Type B pancreatic cell (in vitro differentiated cells): ENCODE measurements around the gene ENKD1. TPM values are rescaled to one million over a fixed set of nuclear protein-coding genes. Genes with fewer than 3 reads are reported as not detected.
A peak's percentile ranks its signal among the peaks of the same experiment; 100 is the strongest.

ENCODE experiments used
- DNase-seq: peaks from one replicate; pipeline ENCODE4 v3.0.0; 2021; ENCODE audit warnings: mixed read lengths; ENCODE audit not compliant: unreplicated experiment; ENCODE audit errors: extremely low spot score
- H3K27ac Mint-ChIP-seq: 2 replicates; pipeline ENCODE4 v1.8.0; 2021; ENCODE audit warnings: mild to moderate bottlenecking, mixed read lengths
- H3K27me3 Mint-ChIP-seq: 2 replicates; pipeline ENCODE4 v1.8.0; 2021; ENCODE audit warnings: mixed read lengths
- H3K36me3 Mint-ChIP-seq: 2 replicates; pipeline ENCODE4 v1.8.0; 2021; ENCODE audit warnings: mixed read lengths
- H3K4me1 Mint-ChIP-seq: one replicate; pipeline ENCODE4 v1.8.0; 2021; ENCODE audit warnings: mixed read lengths; ENCODE audit not compliant: unreplicated experiment
- H3K4me3 Mint-ChIP-seq: 2 replicates; pipeline ENCODE4 v1.8.0; 2021; ENCODE audit warnings: mild to moderate bottlenecking, mixed read lengths
- H3K9me3 Mint-ChIP-seq: 2 replicates; pipeline ENCODE4 v1.8.0; 2021; ENCODE audit warnings: mixed read lengths
- CTCF ChIP-seq: fragments of 200-600 bp; sonication (generic); conservative IDR thresholded peaks from 2 replicates; pipeline ENCODE4 v1.5.0; 2021; ENCODE audit warnings: antibody characterized with exemption, mild to moderate bottlenecking
- total RNA-seq: library from RNA; stranded (reverse); gene quantifications from 2 replicates; pipeline ENCODE4 v1.2.1, GENCODE V29; 2021; ENCODE audit warnings: low replicate concordance

The ENKD1 gene
- total RNA-seq, 1 donor from 2014 or later: 18.8 TPM

GRCh38 chr16:67709050-67709449 is 42.5 kb upstream of the ENKD1 start:
- Mint-ChIP-seq H3K4me3 (no peak overlapping the region), H3K9me3 (no peaks in the 10 kb centered on the region), H3K27ac (no peak overlapping the region), H3K27me3 (no peaks in the 10 kb centered on the region), H3K36me3 (peaks cover 9% of the 10 kb centered on the region), H3K4me1 (peaks cover 12% of the 10 kb centered on the region)
- DNase-seq: no peak
- TF ChIP-seq CTCF: no peak

GRCh38 chr16:67708368-67708771 is 41.8 kb upstream of the ENKD1 start:
- TF ChIP-seq CTCF: no peak
- no peak for DNase-seq
- Mint-ChIP-seq H3K4me3 (no peak overlapping the region), H3K36me3 (peaks cover 9% of the 10 kb centered on the region), H3K27ac (peak overlapping the region; percentile 28), H3K9me3 (no peaks in the 10 kb centered on the region), H3K4me1 (peaks cover 17% of the 10 kb centered on the region), H3K27me3 (no peaks in the 10 kb centered on the region)

GRCh38 chr16:67707790-67708189 is 41.2 kb upstream of the ENKD1 start:
- no peaks in the 10 kb centered on the region for H3K9me3 Mint-ChIP-seq
- no peak for TF ChIP-seq CTCF
- H3K4me1 Mint-ChIP-seq: peaks cover 18% of the 10 kb centered on the region
- H3K36me3 Mint-ChIP-seq: peaks cover 9% of the 10 kb centered on the region
- no peak for DNase-seq
- no peak overlapping the region for H3K4me3 Mint-ChIP-seq
- no peak overlapping the region for H3K27ac Mint-ChIP-seq
- no peaks in the 10 kb centered on the region for H3K27me3 Mint-ChIP-seq

GRCh38 chr16:67707210-67707609 is 40.7 kb upstream of the ENKD1 start:
- no peak for DNase-seq
- H3K4me1 Mint-ChIP-seq: peaks cover 18% of the 10 kb centered on the region
- no peak for TF ChIP-seq CTCF
- H3K27me3 Mint-ChIP-seq: no peaks in the 10 kb centered on the region
- H3K27ac Mint-ChIP-seq: no peak overlapping the region
- H3K36me3 Mint-ChIP-seq: peaks cover 9% of the 10 kb centered on the region
- no peak overlapping the region for H3K4me3 Mint-ChIP-seq
- no peaks in the 10 kb centered on the region for H3K9me3 Mint-ChIP-seq

GRCh38 chr16:67704110-67704509 is 37.6 kb upstream of the ENKD1 start:
- H3K9me3 Mint-ChIP-seq: no peaks in the 10 kb centered on the region
- peak overlapping the region; percentile 86 for H3K27ac Mint-ChIP-seq
- peaks cover 10% of the 10 kb centered on the region for H3K4me1 Mint-ChIP-seq
- DNase-seq: no peak
- no peaks in the 10 kb centered on the region for H3K27me3 Mint-ChIP-seq
- H3K36me3 Mint-ChIP-seq: peaks cover 9% of the 10 kb centered on the region
- H3K4me3 Mint-ChIP-seq: no peak overlapping the region
- no peak for TF ChIP-seq CTCF

GRCh38 chr16:67703626-67704025 is 37.1 kb upstream of the ENKD1 start:
- TF ChIP-seq CTCF: no peak
- Mint-ChIP-seq H3K9me3 (no peaks in the 10 kb centered on the region), H3K4me3 (peak overlapping the region; percentile 41), H3K4me1 (peaks cover 10% of the 10 kb centered on the region), H3K27ac (peak overlapping the region; percentile 86), H3K36me3 (peaks cover 12% of the 10 kb centered on the region), H3K27me3 (no peaks in the 10 kb centered on the region)
- no peak for DNase-seq
